GM18858 (cell line): ENCODE measurements around the gene MRPL52.
A peak's percentile ranks its signal among the peaks of the same experiment; 100 is the strongest.
"Not testable (repeated sequence)": the region's sequence is repeated elsewhere in the genome, so short reads cannot be mapped to it uniquely, and the experiment has no call there.

Source experiments
- ATAC-seq: cut with Tn5 transposase; IDR thresholded peaks from one replicate; pipeline ENCODE4 v1.9.1; 2021; ENCODE audit not compliant: unreplicated experiment

The MRPL52 gene

GRCh38 chr14:22829661-22830442 lies at the start of gene MRPL52:
Gene MRPL52 (plus strand): TSS chr14:22829887. CDS start chr14:22829913, 26 bp downstream.
- ATAC-seq: peak; percentile 59

GRCh38 chr14:22780105-22780679 lies 49.5 kb upstream of the MRPL52 start:
- no peak for ATAC-seq

GRCh38 chr14:22780941-22781300 lies 48.8 kb upstream of the MRPL52 start:
- no peak for ATAC-seq

- ATAC-seq: no peak
These were observed 48.2 kb upstream of the MRPL52 start for GRCh38 chr14:22781301-22781991.

- no peak for ATAC-seq
These were observed 43.0 kb upstream of the MRPL52 start for GRCh38 chr14:22786685-22787084.

GRCh38 chr14:22791301-22791700 lies 38.4 kb upstream of the MRPL52 start:
- ATAC-seq: no peak

GRCh38 chr14:22792158-22792557 lies 37.5 kb upstream of the MRPL52 start:
- no peak for ATAC-seq

GRCh38 chr14:22793550-22793949 lies 36.1 kb upstream of the MRPL52 start:
- not testable (repeated sequence) for ATAC-seq

GRCh38 chr14:22793976-22794375 lies 35.7 kb upstream of the MRPL52 start:
- ATAC-seq: no peak

GRCh38 chr14:22794551-22794951 lies 35.1 kb upstream of the MRPL52 start:
- peak; percentile 41 for ATAC-seq

- peak; percentile 32 for ATAC-seq
These were observed 33.5 kb upstream of the MRPL52 start for GRCh38 chr14:22796087-22796707.

- ATAC-seq: no peak
These were observed 32.4 kb upstream of the MRPL52 start for GRCh38 chr14:22797017-22797917.

GRCh38 chr14:22798528-22798927 lies 31.2 kb upstream of the MRPL52 start:
- no peak for ATAC-seq

GRCh38 chr14:22800346-22800745 lies 29.3 kb upstream of the MRPL52 start:
- no peak for ATAC-seq

- no peak for ATAC-seq
These were observed 28.0 kb upstream of the MRPL52 start for GRCh38 chr14:22801716-22802115.

- peak; percentile 44 for ATAC-seq
These were observed 26.6 kb upstream of the MRPL52 start for GRCh38 chr14:22802860-22803686.

- ATAC-seq: peak; percentile 21
These were observed 26.1 kb upstream of the MRPL52 start for GRCh38 chr14:22803687-22803974.

GRCh38 chr14:22805235-22805634 lies 24.5 kb upstream of the MRPL52 start:
- not testable (repeated sequence) for ATAC-seq

- no peak for ATAC-seq
These were observed 22.1 kb upstream of the MRPL52 start for GRCh38 chr14:22807432-22808087.
